WTC11 (cell line): ENCODE results near the gene TRPV5. TPM values are rescaled to one million over a fixed set of nuclear protein-coding genes. Genes with fewer than 3 reads are reported as not detected.

Experiments used
- ATAC-seq: fragments of 200-7000 bp; cut with Tn5 transposase; 2 replicates; pipeline ENCODE4 v1.10.0; 2021; ENCODE audit warnings: mild to moderate bottlenecking, moderate library complexity
- CTCF ChIA-PET: fragments of 300-600 bp; sonication (Branson Sonifier 250); formaldehyde crosslinking; loops from one replicate; lab custom pipeline; 2021; ENCODE audit warnings: antibody characterized with exemption; lab: Charles Lee
- POLR2A ChIA-PET: fragments of 350-600 bp; sonication (Branson Sonifier 250); formaldehyde crosslinking; loops from one replicate; lab custom pipeline; 2021; ENCODE audit warnings: antibody characterized with exemption; lab: Charles Lee
- DNase-seq: peaks from one replicate; pipeline ENCODE4 v3.0.0; 2021; ENCODE audit warnings: low spot score
- H3K27ac Mint-ChIP-seq: 2 replicates; pipeline ENCODE4 v1.8.0; 2021; ENCODE audit warnings: mixed read lengths
- H3K27me3 Mint-ChIP-seq: 2 replicates; pipeline ENCODE4 v1.8.0; 2021; ENCODE audit warnings: low read depth, mild to moderate bottlenecking, moderate library complexity, mixed read lengths
- H3K36me3 Mint-ChIP-seq: 2 replicates; pipeline ENCODE4 v1.8.0; 2021; ENCODE audit warnings: mixed read lengths
- H3K4me1 Mint-ChIP-seq: 2 replicates; pipeline ENCODE4 v1.8.0; 2022; ENCODE audit warnings: mixed read lengths
- H3K4me3 Mint-ChIP-seq: 2 replicates; pipeline ENCODE4 v1.8.0; 2021; ENCODE audit warnings: mild to moderate bottlenecking, moderate library complexity, mixed read lengths
- H3K9me3 Mint-ChIP-seq: 2 replicates; pipeline ENCODE4 v1.8.0; 2021; ENCODE audit warnings: mixed read lengths
- AFF4 ChIP-seq: sonication (generic); formaldehyde crosslinking; IDR thresholded peaks from 2 replicates; pipeline ENCODE4 v1.8.1; 2023; ENCODE audit warnings: mild to moderate bottlenecking, missing genetic modification reagents, borderline replicate concordance
- ATF6 ChIP-seq: sonication (generic); formaldehyde crosslinking; IDR thresholded peaks from 2 replicates; pipeline ENCODE4 v1.8.1; 2023; ENCODE audit warnings: mild to moderate bottlenecking, missing genetic modification reagents
- CDX4 ChIP-seq: fragments of 250-450 bp; sonication (Bioruptor Pico); IDR thresholded peaks from 2 replicates; pipeline ENCODE4 v1.9.0; 2021; ENCODE audit warnings: moderate library complexity, mild to moderate bottlenecking, inconsistent platforms, borderline replicate concordance
- CREB1 ChIP-seq: sonication (generic); formaldehyde crosslinking; IDR thresholded peaks from 2 replicates; pipeline ENCODE4 v1.8.0; 2023; ENCODE audit warnings: mild to moderate bottlenecking, missing genetic modification reagents
- E2F1 ChIP-seq: sonication (generic); formaldehyde crosslinking; IDR thresholded peaks from 2 replicates; pipeline ENCODE4 v1.8.0; 2022; ENCODE audit warnings: mild to moderate bottlenecking, missing genetic modification reagents
- ELF4 ChIP-seq: sonication (generic); formaldehyde crosslinking; IDR thresholded peaks from 2 replicates; pipeline ENCODE4 v1.8.1; 2022; ENCODE audit warnings: low read depth, mild to moderate bottlenecking, moderate library complexity, missing genetic modification reagents
- EMX1 ChIP-seq: fragments of 250-450 bp; sonication (Bioruptor Pico); IDR thresholded peaks from 2 replicates; pipeline ENCODE4 v1.8.0; 2021; ENCODE audit warnings: mild to moderate bottlenecking
- FOXJ3 ChIP-seq: sonication (generic); formaldehyde crosslinking; IDR thresholded peaks from 2 replicates; pipeline ENCODE4 v1.9.0; 2021; ENCODE audit warnings: missing genetic modification reagents, mild to moderate bottlenecking, borderline replicate concordance
- FOXK1 ChIP-seq: sonication (generic); formaldehyde crosslinking; IDR thresholded peaks from 2 replicates; pipeline ENCODE4 v1.8.0; 2022; ENCODE audit warnings: mild to moderate bottlenecking, moderate library complexity, missing genetic modification reagents
- RORB ChIP-seq: fragments of 250-450 bp; sonication (Bioruptor Pico); IDR thresholded peaks from 2 replicates; pipeline ENCODE4 v1.9.0; 2021; ENCODE audit warnings: mild to moderate bottlenecking
- SOX15 ChIP-seq: fragments of 250-450 bp; sonication (Bioruptor Pico); IDR thresholded peaks from 2 replicates; pipeline ENCODE4 v1.9.0; 2021; ENCODE audit warnings: mild to moderate bottlenecking
- STAT6 ChIP-seq: sonication (generic); formaldehyde crosslinking; conservative IDR thresholded peaks from 2 replicates; pipeline ENCODE4 v1.8.1; 2023; ENCODE audit warnings: mild to moderate bottlenecking, low read depth, missing genetic modification reagents, moderate library complexity
- TP53 ChIP-seq: sonication (generic); formaldehyde crosslinking; IDR thresholded peaks from 2 replicates; pipeline ENCODE4 v1.8.1; 2023; ENCODE audit warnings: mild to moderate bottlenecking, missing genetic modification reagents
- USF2 ChIP-seq: sonication (generic); formaldehyde crosslinking; IDR thresholded peaks from 2 replicates; pipeline ENCODE4 v1.8.1; 2023; ENCODE audit warnings: mild to moderate bottlenecking, missing genetic modification reagents, moderate library complexity
- ZNF416 ChIP-seq: fragments of 250-450 bp; sonication (Bioruptor Pico); IDR thresholded peaks from 2 replicates; pipeline ENCODE4 v1.9.0; 2021; ENCODE audit warnings: mild to moderate bottlenecking, inconsistent platforms
- ZSCAN18 ChIP-seq: fragments of 250-450 bp; sonication (Bioruptor Pico); IDR thresholded peaks from 2 replicates; pipeline ENCODE4 v2.1.2; 2022; ENCODE audit warnings: mild to moderate bottlenecking, moderate library complexity
- total RNA-seq: library from RNA; stranded (reverse); gene quantifications from 3 replicates; pipeline ENCODE4 v1.2.3, GENCODE V29; 2021

Gene TRPV5
- total RNA-seq, 1 experiment from 2014 or later, result not detected

GRCh38 chr7:142913051-142913450 lies 20.5 kb downstream of the TRPV5 start:
- POLR2A ChIA-PET, result no interaction called here
- H3K4me3 Mint-ChIP-seq, result no peak overlapping the region
- H3K36me3 Mint-ChIP-seq, result no peaks in the 10 kb centered on the region
- ATAC-seq, result no peak
- H3K9me3 Mint-ChIP-seq, result no peaks in the 10 kb centered on the region; the same call in 1 of the 2 replicates
- CTCF ChIA-PET, result no interaction called here
- no peak for TF ChIP-seq AFF4
- TF ChIP-seq RORB (CRISPR knock-in tag), result no peak
- TF ChIP-seq CREB1, result no peak
- no peak for TF ChIP-seq USF2
- TF ChIP-seq ATF6 (CRISPR knock-in tag), result no peak
- no peak for DNase-seq
- no peaks in the 10 kb centered on the region; the same call in 1 of the 2 replicates for H3K27me3 Mint-ChIP-seq
- 0 out of 2 replicates have a peak, but pooled peaks cover 2% of the 10 kb centered on the region for H3K4me1 Mint-ChIP-seq
- H3K27ac Mint-ChIP-seq, result no peak overlapping the region

- CTCF ChIA-PET, result interaction anchor here (1.0 to 2.4 kb wide), 11 partner anchors 12 to 305 kb away, joined by 3 to 12 read pairs (median 4); partner anchors contain the start of gene TRPV6
- no peak overlapping the region for H3K27ac Mint-ChIP-seq
- TF ChIP-seq CDX4 (CRISPR knock-in tag) (no peak), ELF4 (no peak), SOX15 (CRISPR knock-in tag) (no peak), STAT6 (CRISPR knock-in tag) (no peak), FOXJ3 (no peak), ZNF416 (no peak), FOXK1 (CRISPR knock-in tag) (no peak), ZSCAN18 (CRISPR knock-in tag) (no peak), E2F1 (CRISPR knock-in tag) (no peak), TP53 (CRISPR knock-in tag) (no peak), EMX1 (CRISPR knock-in tag) (no peak)
- TF ChIP-seq, all 79 proteins: peak for 0
- H3K36me3 Mint-ChIP-seq, result peaks cover 19% of the 10 kb centered on the region
- H3K4me3 Mint-ChIP-seq, result no peak overlapping the region
- H3K9me3 Mint-ChIP-seq, result peaks cover 24% of the 10 kb centered on the region
- 0 out of 2 replicates have a peak, but pooled peaks cover 2% of the 10 kb centered on the region for H3K4me1 Mint-ChIP-seq
- peaks cover 3% of the 10 kb centered on the region; the same call in 1 of the 2 replicates for H3K27me3 Mint-ChIP-seq
- DNase-seq, result no peak
- POLR2A ChIA-PET, result no interaction called here
- ATAC-seq, result no peak
Measured at GRCh38 chr7:142910481-142910880, 23.1 kb downstream of the TRPV5 start.
